Measurements from ENCODE around the gene SMIM35.
"Not testable (repeated sequence)": the region's sequence is repeated elsewhere in the genome, so short reads cannot be mapped to it uniquely, and the experiment has no call there.

Gene SMIM35

GRCh38 chr11:118080296-118080695 is 6.5 kb downstream of the SMIM35 start:
- DNase-seq (ENCODE audit: low read depth in 2 of 2), result no peak

GRCh38 chr11:118079491-118079890 is 7.3 kb downstream of the SMIM35 start:
- DNase-seq (ENCODE audit: low read depth in 2 of 2), result no peak

GRCh38 chr11:118078911-118079411 is 7.8 kb downstream of the SMIM35 start:
- DNase-seq (ENCODE audit: low read depth in 2 of 2), result no peak

GRCh38 chr11:118076754-118077281 is 9.9 kb downstream of the SMIM35 start, which contains the start of gene TMPRSS4:
Gene TMPRSS4 (plus strand): TSS chr11:118077078. CDS start chr11:118077303, 225 bp downstream.
- no peak for DNase-seq (ENCODE audit: low read depth in 2 of 2)

GRCh38 chr11:118074785-118075184 is 12.0 kb downstream of the SMIM35 start:
- DNase-seq (ENCODE audit: low read depth in 2 of 2), result no peak

GRCh38 chr11:118074091-118074685 is 12.6 kb downstream of the SMIM35 start:
- DNase-seq (ENCODE audit: low read depth in 2 of 2), result no peak

- DNase-seq (ENCODE audit: low read depth in 2 of 2), result no peak
Measured at GRCh38 chr11:118073554-118073953, 13.2 kb downstream of the SMIM35 start.

GRCh38 chr11:118071416-118072030 is 15.2 kb downstream of the SMIM35 start:
- DNase-seq (ENCODE audit: low read depth in 2 of 2), result no peak

- no peak for DNase-seq (ENCODE audit: low read depth in 2 of 2)
Measured at GRCh38 chr11:118068945-118069612, 17.7 kb downstream of the SMIM35 start.

GRCh38 chr11:118068206-118068944 is 18.4 kb downstream of the SMIM35 start:
- no peak for DNase-seq (ENCODE audit: low read depth in 2 of 2)

- no peak for DNase-seq (ENCODE audit: low read depth in 2 of 2)
Measured at GRCh38 chr11:118067006-118067405, 19.8 kb downstream of the SMIM35 start.

- no peak for DNase-seq (ENCODE audit: low read depth in 2 of 2)
Measured at GRCh38 chr11:118065384-118065783, 21.4 kb downstream of the SMIM35 start.

- no peak for DNase-seq (ENCODE audit: low read depth in 2 of 2)
Measured at GRCh38 chr11:118064956-118065355, 21.8 kb downstream of the SMIM35 start.

GRCh38 chr11:118062631-118063030 is 24.1 kb downstream of the SMIM35 start:
- DNase-seq (ENCODE audit: low read depth in 2 of 2), result not testable (repeated sequence)

GRCh38 chr11:118062181-118062580 is 24.6 kb downstream of the SMIM35 start:
- not testable (repeated sequence) for DNase-seq (ENCODE audit: low read depth in 2 of 2)

GRCh38 chr11:118061586-118062125 is 25.1 kb downstream of the SMIM35 start:
- no peak for DNase-seq (ENCODE audit: low read depth in 2 of 2)

- DNase-seq (ENCODE audit: low read depth in 2 of 2), result no peak
Measured at GRCh38 chr11:118060869-118061268, 25.9 kb downstream of the SMIM35 start.

GRCh38 chr11:118060081-118060661 is 26.6 kb downstream of the SMIM35 start:
- no peak for DNase-seq (ENCODE audit: low read depth in 2 of 2)

- no peak for DNase-seq (ENCODE audit: low read depth in 2 of 2)
Measured at GRCh38 chr11:118059246-118059940, 27.4 kb downstream of the SMIM35 start.
